Cardiac muscle cell (in vitro differentiated cells and primary cell): ENCODE data around the gene HGF. TPM values are rescaled to one million over a fixed set of nuclear protein-coding genes. Genes with fewer than 3 reads are reported as not detected.

Source experiments
- DNase-seq, 2 donors: peaks; one replicate each; pipeline versions ENCODE4 v3.0.0 to v3.0.0-alpha.2; 2010 to 2017; ENCODE audit warnings: low read depth in 1 of 2, low spot score in 1 of 2
- H3K27ac ChIP-seq: fragments of 200-600 bp; sonication (generic); 2 replicates; pipeline ENCODE4 v1.5.1; 2016
- H3K27me3 ChIP-seq: fragments of 200-600 bp; sonication (generic); 2 replicates; pipeline ENCODE4 v1.6.0; 2016; ENCODE audit warnings: control low read depth
- H3K36me3 ChIP-seq: fragments of 200-600 bp; sonication (generic); 2 replicates; pipeline ENCODE4 v1.5.1; 2016; ENCODE audit warnings: control low read depth
- H3K4me1 ChIP-seq: fragments of 200-600 bp; sonication (generic); 2 replicates; pipeline ENCODE4 v1.8.1; 2017; ENCODE audit warnings: low read depth, mild to moderate bottlenecking, mixed run types
- H3K4me3 ChIP-seq: fragments of 200-600 bp; sonication (generic); 2 replicates; pipeline ENCODE4 v1.5.1; 2016; ENCODE audit warnings: mild to moderate bottlenecking
- H3K9me3 ChIP-seq: fragments of 200-600 bp; sonication (generic); 2 replicates; pipeline ENCODE4 v1.5.1; 2017; ENCODE audit warnings: low read depth, mild to moderate bottlenecking, control low read depth
- CTCF ChIP-seq: IDR thresholded peaks from 2 replicates; pipeline ENCODE4 v1.5.1; 2012; ENCODE audit warnings: low read depth, mild to moderate bottlenecking, low read length
- polyA plus RNA-seq: library from polyadenylated mRNA; unstranded; fragments of >200 nt; fragmentation: Nextera tagmentation; extraction: Ambion mirVana; gene quantifications from 2 replicates; pipeline ENCODE4 v1.2.1, GENCODE V29; 2016
- total RNA-seq: library from RNA; depleted of rRNA; stranded (reverse); fragments of >200 nt; gene quantifications from 2 replicates; pipeline ENCODE4 v1.2.3, GENCODE V29; 2016

The HGF gene
- total and polyA plus RNA-seq, 2 experiments from 2014 or later = 0.04 to 0.66 TPM

DNA sequence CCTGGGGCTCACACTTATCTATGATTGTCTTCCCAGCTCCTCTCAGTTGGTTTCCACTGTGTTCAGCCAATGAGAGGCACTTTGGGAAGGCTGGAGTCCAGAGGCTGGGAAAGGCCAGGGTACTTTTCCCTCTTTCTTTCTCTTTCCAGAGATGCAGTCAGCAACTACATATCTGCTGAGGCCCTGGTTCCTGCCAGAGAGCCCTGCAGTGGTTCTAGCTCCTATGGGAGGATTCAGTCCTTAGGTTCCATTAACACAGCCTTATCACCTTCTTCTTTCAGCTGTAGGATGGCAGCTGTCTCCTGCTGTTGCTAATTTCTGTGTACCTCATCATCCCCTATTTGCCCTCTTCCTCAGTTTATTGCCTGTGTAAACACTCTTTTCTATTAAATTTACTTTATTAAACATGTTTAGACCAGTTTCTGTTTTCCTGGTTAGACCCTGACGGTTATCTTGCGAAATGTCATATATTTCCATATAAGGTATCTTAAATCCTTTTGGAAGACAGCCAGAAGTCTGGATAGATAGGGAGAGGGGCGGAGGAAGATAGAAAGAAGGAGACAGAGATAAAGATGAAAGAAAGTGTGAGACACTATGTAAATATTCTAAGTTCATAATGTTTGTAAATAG is 100.3 kb downstream of the HGF start:
- H3K27me3 ChIP-seq = no peaks in the 10 kb centered on the region
- H3K27ac ChIP-seq = no peak overlapping the region
- TF ChIP-seq CTCF = no peak
- no peaks in the 10 kb centered on the region for H3K4me1 ChIP-seq
- no peak overlapping the region for H3K4me3 ChIP-seq
- H3K36me3 ChIP-seq = no peaks in the 10 kb centered on the region
- H3K9me3 ChIP-seq = no peaks in the 10 kb centered on the region
- peak in 1 of 2 donors; percentile 46 for DNase-seq

- H3K9me3 ChIP-seq = no peaks in the 10 kb centered on the region
- no peaks in the 10 kb centered on the region for H3K27me3 ChIP-seq
- H3K27ac ChIP-seq = no peak overlapping the region
- H3K4me3 ChIP-seq = no peak overlapping the region
- TF ChIP-seq CTCF = no peak
- DNase-seq = no peak
- no peaks in the 10 kb centered on the region for H3K4me1 ChIP-seq
- H3K36me3 ChIP-seq = no peaks in the 10 kb centered on the region
Observed at GRCh38 chr7:81666209-81666608, 103.6 kb downstream of the HGF start.

- no peaks in the 10 kb centered on the region for H3K9me3 ChIP-seq
- H3K27me3 ChIP-seq = no peaks in the 10 kb centered on the region
- H3K4me3 ChIP-seq = no peak overlapping the region
- no peak for DNase-seq
- no peaks in the 10 kb centered on the region for H3K4me1 ChIP-seq
- no peak overlapping the region for H3K27ac ChIP-seq
- H3K36me3 ChIP-seq = no peaks in the 10 kb centered on the region
- no peak for TF ChIP-seq CTCF
Observed at GRCh38 chr7:81665236-81665635, 104.6 kb downstream of the HGF start.

- no peak overlapping the region for H3K27ac ChIP-seq
- TF ChIP-seq CTCF = no peak
- H3K4me1 ChIP-seq = no peaks in the 10 kb centered on the region
- no peaks in the 10 kb centered on the region for H3K36me3 ChIP-seq
- no peaks in the 10 kb centered on the region for H3K27me3 ChIP-seq
- no peaks in the 10 kb centered on the region for H3K9me3 ChIP-seq
- no peak overlapping the region for H3K4me3 ChIP-seq
- DNase-seq = no peak
Observed at GRCh38 chr7:81664304-81664703, 105.5 kb downstream of the HGF start.

- no peak overlapping the region for H3K27ac ChIP-seq
- TF ChIP-seq CTCF = no peak
- H3K36me3 ChIP-seq = no peaks in the 10 kb centered on the region
- DNase-seq = no peak
- H3K4me1 ChIP-seq = no peaks in the 10 kb centered on the region
- no peaks in the 10 kb centered on the region for H3K27me3 ChIP-seq
- no peak overlapping the region for H3K4me3 ChIP-seq
- no peaks in the 10 kb centered on the region for H3K9me3 ChIP-seq
Observed at GRCh38 chr7:81662531-81662930, 107.3 kb downstream of the HGF start.
